Liver (tissue), 9 donors: ENCODE results near the gene CTLA4. TPM values are rescaled to one million over a fixed set of nuclear protein-coding genes. Genes with fewer than 3 reads are reported as not detected.

Experiments
- DNase-seq: peaks from one replicate; pipeline ENCODE4 v3.0.0-alpha.2; 2017; ENCODE audit warnings: low spot score
- H3K27ac ChIP-seq, 2 donors: one replicate each; pipeline ENCODE4 v1.7.0; 2013; ENCODE audit warnings: inconsistent platforms in 2 of 2, low read length in 2 of 2, control low read depth in 1 of 2, low read depth in 1 of 2, mild to moderate bottlenecking in 1 of 2
- H3K27me3 ChIP-seq, 4 donors: one replicate each; pipeline versions ENCODE4 v1.6.1 to v1.7.0; 2013; ENCODE audit warnings: low read length in 3 of 4, inconsistent platforms in 1 of 4, mild to moderate bottlenecking in 1 of 4, moderate library complexity in 1 of 4; ENCODE audit not compliant: control insufficient read depth in 4 of 4, insufficient read depth in 4 of 4
- H3K36me3 ChIP-seq, 4 donors: one replicate each; pipeline versions ENCODE4 v1.6.1 to v1.7.0; 2013; ENCODE audit warnings: low read length in 3 of 4, mild to moderate bottlenecking in 3 of 4, low read depth in 1 of 4, moderate library complexity in 1 of 4; ENCODE audit not compliant: control insufficient read depth in 4 of 4, insufficient read depth in 3 of 4
- H3K4me1 ChIP-seq, 4 donors: one replicate each; pipeline versions ENCODE4 v1.6.1 to v1.7.0; 2013; ENCODE audit warnings: low read length in 3 of 4, mild to moderate bottlenecking in 3 of 4, moderate library complexity in 1 of 4; ENCODE audit not compliant: control insufficient read depth in 4 of 4, insufficient read depth in 4 of 4
- H3K4me3 ChIP-seq, 3 donors: one replicate each; pipeline versions ENCODE4 v1.6.1 to v1.7.0; 2013; ENCODE audit warnings: low read length in 3 of 3, control low read depth in 1 of 3, low read depth in 1 of 3, mild to moderate bottlenecking in 1 of 3
- H3K9ac ChIP-seq, 2 donors: one replicate each; pipeline ENCODE4 v1.7.0; 2013; ENCODE audit warnings: low read length in 2 of 2, mild to moderate bottlenecking in 2 of 2, moderate library complexity in 2 of 2, control low read depth in 1 of 2, low read depth in 1 of 2
- H3K9me3 ChIP-seq, 4 donors: one replicate each; pipeline versions ENCODE4 v1.6.1 to v1.7.0; 2013; ENCODE audit warnings: low read length in 3 of 4; ENCODE audit not compliant: control insufficient read depth in 4 of 4
- FOXA1 ChIP-seq: IDR thresholded peaks from 2 replicates; pipeline ENCODE4 v1.6.1; 2016; ENCODE audit warnings: antibody characterized with exemption
- GABPA ChIP-seq, 2 donors: IDR thresholded peaks in 1 of 2; conservative IDR thresholded peaks in 1 of 2; 2 replicates each; pipeline ENCODE4 v1.6.1; 2016; ENCODE audit warnings: antibody characterized with exemption in 2 of 2, mild to moderate bottlenecking in 1 of 2, moderate library complexity in 1 of 2
- HNF4A ChIP-seq, 2 donors: conservative IDR thresholded peaks; 2 replicates each; pipeline ENCODE4 v1.6.1; 2016; ENCODE audit warnings: antibody characterized with exemption in 2 of 2, mild to moderate bottlenecking in 2 of 2
- MAX ChIP-seq: IDR thresholded peaks from 2 replicates; pipeline ENCODE4 v1.6.1; 2016; ENCODE audit warnings: antibody characterized with exemption
- RAD21 ChIP-seq, 2 donors: IDR thresholded peaks; 2 replicates each; pipeline ENCODE4 v1.6.1; 2016; ENCODE audit warnings: antibody characterized with exemption in 2 of 2, mild to moderate bottlenecking in 2 of 2
- REST ChIP-seq: IDR thresholded peaks from 2 replicates; pipeline ENCODE4 v1.6.1; 2016; ENCODE audit warnings: antibody characterized with exemption, mild to moderate bottlenecking
- SP1 ChIP-seq: IDR thresholded peaks from 2 replicates; pipeline ENCODE4 v1.6.1; 2018; ENCODE audit warnings: antibody characterized with exemption, mild to moderate bottlenecking
- WGBS: extraction: QIAGEN DNeasy Blood & Tissue Kit; methylation state at CpG from one replicate; pipeline ENCODE4 v1.1.7; 2013; 5-methylcytosine and 5-hydroxymethylcytosine counted together
- polyA plus RNA-seq, 2 donors: library from polyadenylated mRNA; stranded (reverse) in 1 of 2; unstranded in 1 of 2; fragments of 200-250 nt in 1 of 2; fragments of >200 nt in 1 of 2; fragmentation: Nextera tagmentation in 1 of 2; extraction: Ambion mirVana in 1 of 2; gene quantifications; one replicate each; pipeline versions ENCODE4 v1.2.1 to v1.2.3, GENCODE V29; 2013 to 2015
- total RNA-seq, 2 donors: library from RNA; depleted of rRNA; stranded (reverse); fragments of >200 nt; gene quantifications; one replicate each; pipeline ENCODE4 v1.2.3, GENCODE V29; 2014
- TF ChIP-seq, protein P1 (sequence below): fragments of 150-350 bp; IDR thresholded peaks from 2 replicates; pipeline ENCODE4 v1.5.1; 2017; ENCODE audit warnings: improper control_type of control experiment, low read depth, low read length; ENCODE audit not compliant: missing input control
- TF ChIP-seq, protein P2 (sequence below): IDR thresholded peaks from 2 replicates; pipeline ENCODE4 v1.6.1; 2016; ENCODE audit warnings: antibody characterized with exemption
- donor health status: healthy.
- donor health status: healthy.
- donor health status: healthy.
- donor health status: healthy.
- donor health status: healthy.

CTLA4 gene
- total and polyA plus RNA-seq, 4 donors, result 0.17 TPM; not detected in 3

DNA sequence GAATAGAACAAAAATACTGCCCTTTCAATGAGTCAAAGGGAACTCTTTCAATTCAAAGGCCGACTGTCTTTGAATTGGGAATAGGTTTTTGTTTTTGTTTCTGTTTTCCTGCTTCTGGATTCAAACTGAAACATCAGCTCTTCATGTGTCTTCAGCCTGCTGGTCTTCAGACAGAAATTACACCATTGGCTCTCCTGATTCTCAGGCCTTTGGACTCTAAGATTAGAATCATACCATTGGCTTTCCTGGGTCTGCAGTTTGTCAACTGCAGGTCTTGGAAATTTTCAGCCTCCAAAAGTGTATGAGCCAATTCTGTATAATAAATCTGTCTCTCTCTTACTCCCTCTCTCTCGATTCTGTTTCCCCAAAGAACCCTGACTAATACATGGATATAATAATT is 31.1 kb downstream of the CTLA4 start (continued):
- TF ChIP-seq, protein P1, sequence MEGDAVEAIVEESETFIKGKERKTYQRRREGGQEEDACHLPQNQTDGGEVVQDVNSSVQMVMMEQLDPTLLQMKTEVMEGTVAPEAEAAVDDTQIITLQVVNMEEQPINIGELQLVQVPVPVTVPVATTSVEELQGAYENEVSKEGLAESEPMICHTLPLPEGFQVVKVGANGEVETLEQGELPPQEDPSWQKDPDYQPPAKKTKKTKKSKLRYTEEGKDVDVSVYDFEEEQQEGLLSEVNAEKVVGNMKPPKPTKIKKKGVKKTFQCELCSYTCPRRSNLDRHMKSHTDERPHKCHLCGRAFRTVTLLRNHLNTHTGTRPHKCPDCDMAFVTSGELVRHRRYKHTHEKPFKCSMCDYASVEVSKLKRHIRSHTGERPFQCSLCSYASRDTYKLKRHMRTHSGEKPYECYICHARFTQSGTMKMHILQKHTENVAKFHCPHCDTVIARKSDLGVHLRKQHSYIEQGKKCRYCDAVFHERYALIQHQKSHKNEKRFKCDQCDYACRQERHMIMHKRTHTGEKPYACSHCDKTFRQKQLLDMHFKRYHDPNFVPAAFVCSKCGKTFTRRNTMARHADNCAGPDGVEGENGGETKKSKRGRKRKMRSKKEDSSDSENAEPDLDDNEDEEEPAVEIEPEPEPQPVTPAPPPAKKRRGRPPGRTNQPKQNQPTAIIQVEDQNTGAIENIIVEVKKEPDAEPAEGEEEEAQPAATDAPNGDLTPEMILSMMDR, result no peak

- TF ChIP-seq, protein P1, result no peak
- TF ChIP-seq RAD21 (IDR thresholded peaks at IDR 0.05) (no peak), HNF4A (conservative IDR thresholded peaks at IDR 0.05) (no peak), FOXA1 (no peak), REST (no peak), MAX (no peak), SP1 (no peak), GABPA (IDR thresholded peaks at IDR 0.05 in 1 of 2, conservative IDR thresholded peaks at IDR 0.05 in 1 of 2) (no peak)
- TF ChIP-seq, protein P2, sequence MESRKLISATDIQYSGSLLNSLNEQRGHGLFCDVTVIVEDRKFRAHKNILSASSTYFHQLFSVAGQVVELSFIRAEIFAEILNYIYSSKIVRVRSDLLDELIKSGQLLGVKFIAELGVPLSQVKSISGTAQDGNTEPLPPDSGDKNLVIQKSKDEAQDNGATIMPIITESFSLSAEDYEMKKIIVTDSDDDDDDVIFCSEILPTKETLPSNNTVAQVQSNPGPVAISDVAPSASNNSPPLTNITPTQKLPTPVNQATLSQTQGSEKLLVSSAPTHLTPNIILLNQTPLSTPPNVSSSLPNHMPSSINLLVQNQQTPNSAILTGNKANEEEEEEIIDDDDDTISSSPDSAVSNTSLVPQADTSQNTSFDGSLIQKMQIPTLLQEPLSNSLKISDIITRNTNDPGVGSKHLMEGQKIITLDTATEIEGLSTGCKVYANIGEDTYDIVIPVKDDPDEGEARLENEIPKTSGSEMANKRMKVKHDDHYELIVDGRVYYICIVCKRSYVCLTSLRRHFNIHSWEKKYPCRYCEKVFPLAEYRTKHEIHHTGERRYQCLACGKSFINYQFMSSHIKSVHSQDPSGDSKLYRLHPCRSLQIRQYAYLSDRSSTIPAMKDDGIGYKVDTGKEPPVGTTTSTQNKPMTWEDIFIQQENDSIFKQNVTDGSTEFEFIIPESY, result no peak
- Histone ChIP-seq H3K9me3 (peaks cover 2 to 14% (median 2%) of the 10 kb centered on the region in 4 donors), H3K9ac (no peak overlapping the region), H3K27me3 (no peaks in the 10 kb centered on the region), H3K27ac (no peak overlapping the region), H3K4me1 (no peaks in the 10 kb centered on the region), H3K4me3 (no peak overlapping the region), H3K36me3 (no peaks in the 10 kb centered on the region)
- 77% methylated on average over 2 of the region's 2 CpGs for WGBS
- no peak for DNase-seq
These were observed 32.7 kb downstream of the CTLA4 start for GRCh38 chr2:203900253-203900652.
